ENCODE data around the gene OOEP. TPM values are rescaled to one million over a fixed set of nuclear protein-coding genes. Genes with fewer than 3 reads are reported as not detected.
"Not testable (repeated sequence)": the region's sequence is repeated elsewhere in the genome, so short reads cannot be mapped to it uniquely, and the experiment has no call there.

Gene OOEP
- not detected for total RNA-seq
- long read RNA-seq, partial matches to known transcripts, result 1 of 19 reads
- long read RNA-seq, other reads (novel, unspliced or antisense), result 18 of 19 reads

DNA sequence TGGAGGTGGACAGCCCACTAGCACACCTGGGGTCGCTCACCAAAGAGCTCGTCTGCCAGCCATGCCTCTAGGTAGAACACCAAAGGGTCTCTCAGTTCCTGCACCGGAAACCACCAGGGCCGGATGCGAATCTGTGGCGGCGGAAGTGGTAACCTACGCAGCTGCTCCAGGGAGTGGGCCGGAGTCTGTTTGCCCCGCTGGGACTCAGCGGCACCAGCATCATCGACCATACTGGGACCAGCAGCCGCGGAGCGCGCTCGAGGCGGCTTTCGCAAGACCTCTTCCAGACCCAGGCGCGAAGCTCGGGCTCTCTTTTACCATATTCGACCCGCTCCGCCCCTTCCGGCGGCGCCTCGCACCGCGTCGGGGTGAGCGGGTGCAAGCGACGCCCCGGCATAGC lies at the start of gene OOEP:
TSS of gene OOEP (minus strand) at position 335 of the 400 bp plus-strand sequence. CDS start at position 230, 105 bp downstream.
- DNase-seq (no peak), ATAC-seq (no peak)
- intact Hi-C loops (cut with DNase I, micrococcal nuclease), result no loop called here

DNA sequence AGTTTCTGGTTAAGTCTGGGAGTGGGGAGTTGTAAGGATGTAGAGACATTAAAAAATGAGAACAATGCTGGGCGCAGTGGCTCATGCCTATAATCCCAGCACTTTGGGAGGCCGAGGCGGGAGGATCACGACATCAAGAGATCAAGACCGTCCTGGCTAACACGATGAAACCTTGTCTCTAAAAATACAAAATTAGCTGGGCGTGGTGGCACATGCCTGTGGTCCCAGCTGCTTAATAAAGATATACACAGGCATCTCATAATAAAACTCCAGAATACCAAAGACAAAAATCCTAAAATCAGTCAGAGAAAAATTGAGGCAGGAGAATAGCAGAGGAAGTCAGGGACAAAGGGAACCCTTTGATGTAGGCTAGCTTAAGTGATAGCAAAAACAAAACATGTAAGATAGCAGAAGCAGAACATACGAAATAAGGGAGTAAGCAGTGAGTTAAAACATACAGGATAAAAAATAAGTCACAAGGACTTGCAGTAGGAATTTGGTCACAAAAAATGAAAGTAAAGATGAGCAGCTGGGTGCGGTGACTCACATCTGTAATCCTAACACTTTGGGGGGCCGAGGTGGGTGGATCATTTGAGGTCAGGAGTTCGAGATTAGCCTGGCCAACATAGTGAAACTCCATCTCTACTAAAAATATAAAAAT lies 48.5 kb upstream of the OOEP start:
- intact Hi-C loops (cut with DNase I, micrococcal nuclease), result no loop called here
- ATAC-seq (no peak), DNase-seq (no peak)

DNA sequence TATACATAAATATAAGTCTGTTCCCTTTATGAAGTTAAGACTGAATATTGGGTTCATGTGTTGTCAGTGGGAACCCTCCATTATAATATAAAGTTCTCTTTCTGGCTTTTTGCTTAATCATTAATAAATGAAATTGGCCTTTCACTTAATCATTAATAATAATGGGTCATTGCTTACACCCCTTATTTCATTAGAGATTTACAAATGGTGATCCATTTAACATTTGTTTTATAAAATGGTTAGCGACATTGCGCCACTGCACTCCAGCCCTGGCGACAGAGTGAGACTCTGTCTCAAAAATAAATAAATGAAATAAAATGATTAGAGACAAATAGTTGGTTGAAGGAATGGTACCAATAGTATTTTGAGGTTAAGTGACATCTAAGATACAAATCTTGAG lies 43.4 kb upstream of the OOEP start:
- no peak for DNase-seq

DNA sequence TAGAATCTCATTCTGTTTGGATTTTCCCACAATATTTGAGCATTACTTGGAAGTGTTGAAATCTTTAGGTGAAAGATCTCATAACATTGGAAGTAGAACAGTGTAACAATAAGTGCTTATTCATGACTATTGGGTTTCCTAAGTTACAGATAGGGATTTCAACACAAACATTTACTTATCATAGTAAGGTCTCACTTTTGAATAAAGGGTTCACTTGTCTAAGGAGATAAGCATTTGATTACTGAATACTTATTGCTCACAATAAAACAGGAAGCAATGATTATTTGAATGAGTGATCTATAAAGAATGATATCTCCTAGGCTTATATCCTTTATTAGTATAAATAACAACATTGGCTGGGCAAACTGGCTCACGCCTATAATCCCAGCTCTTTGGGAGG lies 39.7 kb upstream of the OOEP start:
- intact Hi-C loops (cut with DNase I, micrococcal nuclease), result no loop called here
- no peak for ATAC-seq
- no peak for DNase-seq

More for the DNA sequence above, 43.4 kb upstream of the OOEP start:
- no peak for ATAC-seq
- intact Hi-C loops (cut with DNase I, micrococcal nuclease), result no loop called here

DNA sequence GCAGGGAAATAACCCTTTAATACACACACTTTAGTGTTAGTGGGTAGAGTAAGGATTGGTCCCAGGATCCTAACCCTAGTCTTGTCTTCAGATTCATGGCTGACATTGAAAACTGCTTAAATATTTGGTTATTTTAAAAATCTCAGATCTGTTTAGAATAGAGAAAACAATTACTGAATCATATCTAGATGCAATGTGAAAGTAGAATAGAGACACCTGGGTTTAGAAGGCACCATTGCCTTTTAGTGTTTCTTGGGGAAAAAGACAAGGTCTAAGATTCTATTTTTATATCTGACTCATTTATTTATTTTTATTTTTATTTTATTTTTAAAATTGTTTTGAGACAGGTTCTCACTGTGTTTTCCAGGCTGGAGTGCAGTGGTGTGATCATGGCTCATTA lies 31.0 kb upstream of the OOEP start:
- no peak for ATAC-seq
- no peak for DNase-seq
- intact Hi-C loops (cut with DNase I, micrococcal nuclease), result no loop called here

DNA sequence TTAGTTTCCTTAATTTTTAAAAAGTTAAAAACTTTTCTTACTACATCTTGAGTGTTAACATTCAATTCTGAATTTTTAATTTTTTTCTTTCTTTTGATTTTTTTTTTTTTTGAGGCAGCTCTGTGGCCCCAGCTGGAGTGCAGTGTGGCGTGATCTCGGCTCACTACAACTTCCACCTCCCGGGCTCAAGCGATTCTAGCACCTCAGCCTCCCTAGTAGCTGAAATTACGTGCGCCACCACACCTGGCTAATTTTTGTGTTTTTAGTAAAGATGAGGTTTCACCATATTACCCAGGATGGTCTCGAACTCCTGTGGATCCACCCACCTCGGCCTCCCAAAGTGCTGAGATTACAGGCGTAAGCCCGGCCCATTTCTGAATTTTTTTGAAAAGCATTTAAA lies 26.2 kb upstream of the OOEP start:
- no peak for ATAC-seq
- intact Hi-C loops (cut with DNase I, micrococcal nuclease), result no loop called here

DNA sequence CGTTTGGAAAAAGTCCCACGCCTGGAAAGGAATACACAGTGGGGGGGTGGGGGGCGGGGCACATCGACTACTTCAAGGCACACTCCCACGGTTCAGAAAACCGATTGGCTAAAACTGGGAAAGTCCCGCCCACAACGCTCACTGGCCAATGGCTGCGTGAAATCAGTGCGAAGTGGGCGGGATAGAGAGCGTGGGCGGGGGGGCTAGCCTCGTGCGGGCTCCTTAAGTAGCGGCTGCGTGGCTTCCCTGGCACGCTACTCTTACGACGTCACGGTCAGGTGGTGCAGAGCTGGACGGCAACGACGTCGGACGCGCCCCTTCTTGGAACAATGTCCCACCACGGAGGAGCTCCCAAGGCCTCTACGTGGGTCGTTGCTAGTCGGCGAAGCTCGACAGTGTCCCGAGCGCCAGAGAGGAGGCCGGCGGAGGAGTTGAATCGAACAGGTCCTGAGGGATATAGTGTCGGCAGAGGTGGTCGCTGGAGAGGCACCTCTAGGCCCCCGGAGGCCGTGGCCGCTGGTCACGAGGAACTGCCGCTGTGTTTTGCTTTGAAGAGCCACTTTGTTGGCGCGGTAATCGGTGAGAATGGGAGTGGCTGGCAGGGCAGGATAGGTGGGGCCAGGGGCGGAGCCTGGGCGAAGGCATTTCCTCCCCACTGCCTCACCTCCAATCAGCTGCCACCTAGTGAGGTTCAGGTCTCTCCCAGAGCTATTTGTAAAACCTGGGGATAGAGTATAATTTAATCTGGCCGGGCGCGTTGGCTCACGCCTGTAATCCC lies 25.1 kb upstream of the OOEP start, which contains the start of gene DDX43:
TSS of gene DDX43 (plus strand) at position 252 of the 778 bp plus-strand sequence. CDS start at position 330, 78 bp downstream.
- intact Hi-C loops (cut with DNase I, micrococcal nuclease), result no loop called here
- DNase-seq, result peak; percentile 44 to 54
- no peak for ATAC-seq

More for the DNA sequence above, 26.2 kb upstream of the OOEP start:
- no peak for DNase-seq

DNA sequence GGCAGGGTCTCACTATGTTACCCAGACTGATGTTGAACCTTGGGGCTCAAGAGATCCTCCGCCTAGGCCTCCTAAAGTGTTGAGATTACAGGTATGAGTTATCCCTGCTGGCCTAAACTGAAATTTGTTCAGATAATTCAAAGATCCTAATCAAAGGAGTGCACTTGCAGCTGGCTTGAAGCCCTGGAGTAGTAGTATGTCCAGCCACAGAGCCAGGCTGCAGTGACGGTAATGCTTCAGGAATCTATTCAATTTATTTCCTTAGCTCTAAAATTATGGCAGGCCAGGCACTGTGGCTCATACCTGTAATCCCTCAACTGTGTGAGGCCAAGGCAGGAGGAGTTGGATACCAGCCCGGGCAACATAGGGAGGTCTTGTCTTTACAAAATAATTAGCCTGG lies 23.6 kb upstream of the OOEP start:
- no peak for DNase-seq
- intact Hi-C loops (cut with DNase I, micrococcal nuclease), result no loop called here
- ATAC-seq, result no peak

DNA sequence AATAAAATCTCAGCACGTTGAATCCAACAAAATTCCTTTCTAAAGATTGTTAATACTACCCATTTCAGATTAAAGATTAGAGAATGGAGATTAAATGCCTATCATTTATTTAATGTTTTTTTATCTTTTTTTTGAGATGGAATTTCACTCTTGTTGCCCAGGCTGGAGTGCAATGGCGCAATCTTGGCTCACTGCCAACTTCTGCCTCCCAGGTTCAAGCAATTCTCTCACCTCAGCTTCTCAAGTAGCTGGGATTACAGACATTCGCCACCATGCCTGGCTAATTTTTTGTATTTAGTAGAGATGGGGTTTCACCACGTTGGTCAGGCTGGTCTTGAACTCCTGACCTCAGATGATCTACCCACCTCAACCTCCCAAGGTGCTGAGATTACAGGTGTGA lies 22.5 kb upstream of the OOEP start:
- intact Hi-C loops (cut with DNase I, micrococcal nuclease); ATAC-seq; DNase-seq: not testable (repeated sequence)

DNA sequence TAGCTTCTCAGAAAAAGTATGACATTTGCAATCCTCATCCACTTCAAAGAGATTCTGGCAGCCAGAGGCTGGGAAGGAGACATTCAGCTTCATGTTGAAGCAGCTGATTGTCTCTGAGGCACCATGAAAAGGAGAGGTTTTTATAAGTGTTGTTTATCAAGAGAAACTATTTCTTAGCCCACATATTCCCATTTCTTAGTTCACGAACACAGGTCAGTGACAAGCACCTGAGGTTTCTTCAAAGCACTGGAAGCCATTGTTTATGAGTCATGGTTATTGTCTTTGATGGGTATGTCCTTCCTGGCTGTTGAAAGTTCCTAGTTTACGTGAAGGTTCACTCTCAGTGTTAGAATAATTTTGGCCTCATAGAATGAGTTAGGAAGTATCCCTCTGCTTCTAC lies 22.0 kb upstream of the OOEP start:
- ATAC-seq (no peak), DNase-seq (no peak)
- intact Hi-C loops (cut with DNase I, micrococcal nuclease), result no loop called here

DNA sequence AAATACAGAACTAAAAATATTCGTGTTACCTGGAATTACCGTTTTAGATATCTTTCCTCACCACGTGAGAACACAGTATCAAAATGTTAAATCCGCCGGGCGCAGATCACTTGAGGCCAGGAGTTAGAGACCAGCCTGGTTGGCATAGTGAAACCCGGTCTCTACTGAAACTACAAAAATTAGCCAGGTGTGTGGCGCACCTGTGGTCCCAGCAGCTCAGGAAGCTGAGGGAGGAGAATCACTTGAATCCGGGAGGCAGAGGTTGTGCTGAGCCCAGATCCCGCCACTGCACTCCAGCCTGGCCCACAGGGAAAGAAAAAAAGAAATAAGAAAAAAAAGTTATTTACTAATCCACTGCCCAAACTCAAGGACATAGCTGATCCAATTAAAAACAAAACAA lies 20.2 kb upstream of the OOEP start:
- intact Hi-C loops (cut with DNase I, micrococcal nuclease), result no loop called here
- DNase-seq (no peak), ATAC-seq (no peak)

DNA sequence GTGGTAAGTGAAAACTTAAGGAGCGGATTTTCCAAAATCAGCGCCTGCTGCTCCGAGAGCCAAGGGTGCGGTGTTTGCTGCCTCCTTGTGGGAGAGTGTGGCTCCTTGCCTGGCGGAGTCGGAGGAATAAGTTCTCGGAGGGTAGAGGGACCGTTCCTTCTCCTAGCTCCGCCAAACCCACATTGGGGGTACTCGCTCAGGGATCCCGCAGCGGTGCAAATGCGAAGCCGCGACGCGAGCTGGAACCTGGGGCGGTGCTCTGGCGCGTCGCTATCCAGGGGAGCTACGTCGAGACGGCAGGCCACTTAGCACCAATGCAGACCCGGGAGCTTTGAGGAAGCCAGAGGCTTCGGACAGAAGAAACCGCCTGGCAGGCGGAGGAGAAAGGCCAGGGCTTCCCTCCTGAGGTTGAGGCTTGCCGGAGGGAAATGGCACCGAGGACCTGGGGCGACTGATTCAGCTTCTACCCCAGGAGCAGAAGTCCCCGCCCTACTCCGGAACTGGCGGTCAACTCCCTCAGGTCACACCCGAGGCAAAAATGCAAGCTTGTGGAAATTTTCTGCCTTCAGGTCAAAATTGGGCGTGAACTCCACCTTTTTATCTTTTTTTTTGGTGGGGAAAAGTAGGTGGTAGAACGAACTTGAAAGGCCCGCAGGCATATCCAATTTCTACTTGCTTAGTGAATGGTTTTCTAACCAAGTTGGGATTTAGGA lies 19.3 kb upstream of the OOEP start:
- intact Hi-C loops (cut with DNase I, micrococcal nuclease), result no loop called here
- DNase-seq, result peak; percentile 46 to 48
- peak; percentile 78 for ATAC-seq

DNA sequence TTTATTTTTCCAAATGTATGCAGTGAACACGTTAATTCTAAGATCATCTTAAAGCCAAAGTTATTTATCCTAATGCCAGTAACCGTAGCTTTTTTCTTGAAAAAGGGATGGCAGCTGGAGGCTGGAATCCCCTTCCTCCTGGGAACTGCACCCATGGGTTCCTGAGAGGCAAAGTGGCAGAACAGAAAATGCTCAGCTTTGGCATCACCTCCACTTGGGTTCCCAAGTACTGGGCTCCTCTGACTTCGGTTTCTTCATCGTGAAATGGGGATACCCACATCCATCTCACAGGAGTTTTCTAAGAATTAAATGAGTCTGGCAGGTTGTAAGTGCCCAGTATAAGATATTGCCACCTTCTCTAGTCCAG lies 18.7 kb upstream of the OOEP start:
- intact Hi-C loops (cut with DNase I, micrococcal nuclease), result no loop called here
- no peak for DNase-seq
- peak; percentile 18 for ATAC-seq

DNA sequence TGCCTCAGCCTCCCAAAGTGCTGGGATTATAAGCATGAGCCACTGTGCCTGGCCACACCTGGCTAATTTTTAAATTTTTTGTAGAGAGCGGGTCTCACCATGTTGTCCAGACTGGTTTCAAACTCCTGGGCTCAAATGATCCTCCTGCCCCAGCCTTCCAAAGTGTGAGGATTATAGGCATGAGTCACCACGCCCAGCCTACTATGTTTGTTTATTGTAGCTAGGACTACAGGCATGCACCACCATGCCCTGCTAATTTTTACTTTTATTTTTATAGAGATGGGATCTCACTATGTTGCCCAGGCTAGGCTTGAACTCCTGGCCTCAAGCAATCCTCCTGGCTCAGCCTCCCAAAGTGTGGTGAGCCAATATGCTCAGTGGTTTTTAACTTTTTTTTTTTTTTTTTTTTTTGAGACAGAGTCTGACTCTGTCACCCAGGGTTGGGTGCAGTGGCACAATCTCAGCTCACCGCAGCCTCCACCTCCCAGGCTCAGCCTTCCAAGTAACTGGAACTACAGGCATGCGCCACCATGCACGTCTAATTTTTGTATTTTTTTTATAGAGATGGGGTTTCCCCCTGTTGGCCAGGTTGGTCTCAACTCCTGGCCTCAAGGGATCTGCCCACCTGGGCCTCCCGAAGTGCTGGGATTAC lies 12.9 kb upstream of the OOEP start:
- ATAC-seq (no peak), DNase-seq (no peak)
- intact Hi-C loops (cut with DNase I, micrococcal nuclease), result no loop called here

DNA sequence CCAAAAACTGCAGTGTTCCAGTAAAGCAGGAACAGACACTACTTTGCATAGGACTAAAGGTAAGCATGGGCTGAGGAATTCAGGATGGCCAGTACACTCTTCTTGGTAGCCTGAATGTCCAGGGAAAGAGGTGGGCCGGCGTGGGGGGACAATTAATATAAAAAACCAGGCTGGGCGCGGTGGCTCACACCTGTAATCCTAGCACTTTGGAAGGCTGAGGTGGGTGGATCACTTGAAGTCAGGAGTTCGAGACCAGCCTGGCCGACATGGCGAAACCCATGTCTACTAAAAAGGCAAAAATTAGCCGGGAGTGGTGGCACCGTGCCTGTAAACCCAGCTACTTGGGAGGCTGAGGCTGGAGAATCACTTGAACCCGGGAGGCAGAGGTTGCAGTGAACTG lies 11.8 kb upstream of the OOEP start:
- intact Hi-C loops (cut with DNase I, micrococcal nuclease); ATAC-seq; DNase-seq: not testable (repeated sequence)

DNA sequence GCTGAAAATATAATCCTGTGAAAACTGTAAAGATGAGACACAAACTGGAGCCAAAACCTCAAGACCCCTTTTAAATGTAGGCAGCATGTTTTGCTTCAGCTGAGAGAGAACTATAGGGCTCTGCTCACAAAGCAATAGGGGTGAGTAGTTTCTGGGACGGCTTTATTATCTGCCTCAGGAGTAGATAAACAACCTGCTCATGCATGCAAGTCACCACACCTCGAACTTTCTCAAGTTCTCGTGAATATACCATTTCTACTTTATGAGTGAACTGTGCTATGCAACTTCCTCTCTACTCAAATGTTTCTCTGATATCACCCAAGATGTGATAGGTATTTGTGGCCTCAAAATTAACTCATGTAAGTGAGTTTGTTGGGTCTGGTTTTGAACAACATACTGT lies 7.5 kb upstream of the OOEP start:
- ATAC-seq (no peak), DNase-seq (no peak)
- intact Hi-C loops (cut with DNase I, micrococcal nuclease), result no loop called here

DNA sequence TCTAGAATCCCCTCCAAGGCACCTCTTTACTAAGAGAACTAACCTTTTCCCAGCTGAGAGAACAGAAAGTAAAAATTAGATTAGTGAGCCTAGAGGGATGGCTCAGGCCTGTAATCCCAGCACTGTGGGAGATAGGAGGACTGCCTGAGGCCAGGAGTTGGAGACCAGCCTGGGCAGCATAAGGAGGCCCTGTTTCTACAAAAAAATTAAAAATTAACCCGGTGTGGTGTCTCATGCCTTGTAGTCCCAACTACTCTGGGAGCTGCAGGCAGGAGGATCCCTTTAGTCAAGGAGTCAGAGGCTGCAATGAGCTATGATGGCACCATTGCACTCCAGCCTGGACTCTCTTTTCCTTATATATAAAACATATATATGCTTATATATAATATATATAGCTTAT lies 5.5 kb upstream of the OOEP start:
- intact Hi-C loops (cut with DNase I, micrococcal nuclease), result no loop called here
- DNase-seq (no peak), ATAC-seq (no peak)

DNA sequence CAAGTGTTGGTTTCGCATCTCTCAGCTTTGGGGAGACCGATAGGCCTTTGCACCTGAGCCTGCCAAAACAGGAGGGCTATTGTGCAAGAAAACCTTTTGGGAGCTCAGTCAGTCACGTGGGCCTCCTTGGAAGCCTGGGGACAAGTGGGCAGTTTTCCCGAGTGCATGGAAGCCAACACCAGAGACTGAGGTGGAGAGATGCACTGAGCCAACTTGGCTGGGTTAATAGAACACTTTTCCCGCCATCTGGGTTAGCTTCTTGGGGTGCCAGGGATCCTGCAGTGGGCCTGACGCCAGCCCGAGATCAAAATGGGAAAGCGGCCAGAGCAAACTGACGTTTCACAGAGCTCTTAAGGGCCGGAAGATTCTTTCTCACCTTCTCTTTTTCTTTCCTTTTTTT lies 2.8 kb upstream of the OOEP start:
- ATAC-seq, result no peak
- intact Hi-C loops (cut with DNase I, micrococcal nuclease), result no loop called here
- no peak for DNase-seq

DNA sequence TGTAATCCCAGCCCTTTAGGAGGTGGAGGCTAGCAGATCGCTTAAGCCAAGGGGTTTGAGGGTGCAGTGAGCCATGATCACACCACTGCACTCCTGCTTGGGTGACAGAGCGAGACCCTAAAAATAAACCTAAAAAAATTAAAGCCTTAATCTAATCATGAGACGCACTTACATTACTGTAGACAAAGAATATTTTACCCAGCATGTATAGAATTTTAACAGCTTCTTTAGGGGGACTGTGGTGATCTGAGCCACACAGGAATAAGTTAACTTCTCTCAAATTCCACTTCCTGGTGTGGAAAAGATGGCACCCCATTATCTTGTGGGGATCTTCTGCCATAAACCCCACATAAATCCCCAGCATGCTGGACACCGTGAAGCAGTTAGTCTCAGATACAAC lies 2.3 kb upstream of the OOEP start:
- ATAC-seq, result no peak
- no peak for DNase-seq
- intact Hi-C loops (cut with DNase I, micrococcal nuclease), result no loop called here

Measured in left colon (tissue), 2 donors.